ENCODE results near the gene TTBK1. TPM values are rescaled to one million over a fixed set of nuclear protein-coding genes. Genes with fewer than 3 reads are reported as not detected.

Gene TTBK1
- total and polyA plus RNA-seq, 2 of the 4 experiments (the other 2 are of a cell fraction) = 0.02 TPM; not detected in 1

DNA sequence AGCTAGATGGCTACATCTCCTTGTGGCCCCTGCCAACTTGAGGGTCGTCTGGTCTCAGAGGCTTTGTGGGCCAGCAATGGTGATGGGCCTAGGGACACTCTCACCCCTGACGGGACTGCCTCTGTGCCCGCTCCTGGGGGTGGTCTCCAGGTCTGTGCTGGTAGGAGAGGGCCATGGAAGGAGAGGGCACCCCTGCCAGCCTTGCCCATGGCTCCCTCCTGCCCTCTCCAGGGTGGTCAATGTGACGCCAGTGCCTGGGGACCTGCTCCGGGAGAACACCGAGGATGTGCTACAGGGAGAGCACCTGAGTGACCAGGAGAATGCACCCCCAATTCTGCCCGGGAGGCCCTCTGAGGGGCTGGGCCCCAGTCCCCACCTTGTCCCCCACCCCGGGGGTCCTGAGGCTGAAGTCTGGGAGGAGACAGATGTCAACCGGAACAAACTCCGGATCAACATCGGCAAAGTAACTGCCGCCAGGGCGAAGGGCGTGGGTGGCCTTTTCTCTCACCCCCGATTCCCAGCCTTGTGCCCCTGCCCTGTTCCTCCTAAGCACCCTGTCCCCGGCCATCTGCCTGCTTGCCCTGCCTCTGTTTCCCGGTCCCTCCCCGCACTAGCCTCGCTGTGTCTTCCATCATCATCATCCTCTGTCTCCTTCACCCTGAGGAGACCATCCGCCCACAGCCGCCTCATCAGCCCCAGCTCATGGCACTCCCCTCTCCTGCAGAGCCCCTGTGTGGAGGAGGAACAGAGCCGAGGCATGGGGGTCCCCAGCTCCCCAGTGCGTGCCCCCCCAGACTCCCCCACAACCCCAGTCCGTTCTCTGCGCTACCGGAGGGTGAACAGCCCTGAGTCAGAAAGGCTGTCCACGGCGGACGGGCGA is 15.8 kb downstream of the TTBK1 start:
- Histone ChIP-seq H3K27me3 (ENCODE audit: control insufficient read depth, insufficient read depth, low read length) (peaks cover 36% of the 10 kb centered on the region), H3K36me3 (ENCODE audit: control insufficient read depth, insufficient read depth, low read length) (no peaks in the 10 kb centered on the region), H3K27ac (ENCODE audit: insufficient read depth, low read length) (no peak overlapping the region), H4K8ac (ENCODE audit: low read depth in 2 of 2, low read length in 2 of 2) (no peak overlapping the region), H2BK120ac (ENCODE audit: low read depth, low read length) (no peak overlapping the region), H2AFZ (replicated peaks; ENCODE audit: low read length, poor library complexity) (no peak overlapping the region), H2AK5ac (ENCODE audit: low read depth, low read length) (no peak overlapping the region), H3K9ac (ENCODE audit: low read depth, low read length) (no peak overlapping the region), H3K9me1 (ENCODE audit: insufficient read depth, low read length) (no peaks in the 10 kb centered on the region), H3K18ac (ENCODE audit: low read depth, low read length) (no peak overlapping the region), H3K14ac (replicated peaks; ENCODE audit: low read depth, low read length) (no peak overlapping the region), H3K79me1 (ENCODE audit: low read depth in 1 of 2, low read length in 2 of 2) (no peaks in the 10 kb centered on the region), H3K4ac (ENCODE audit: low read depth, low read length) (no peak overlapping the region), H3K4me2 (ENCODE audit: low read depth, low read length) (no peak overlapping the region), H4K20me1 (ENCODE audit: insufficient read depth, low read length) (no peaks in the 10 kb centered on the region), H3K4me1 (ENCODE audit: control insufficient read depth, insufficient read depth, low read length) (no peaks in the 10 kb centered on the region), H3K4me3 (ENCODE audit: insufficient read depth, low read depth, low read length) (no peak overlapping the region), H3K9me3 (ENCODE audit: control insufficient read depth, insufficient read depth, low read length) (no peaks in the 10 kb centered on the region), H3K23ac (ENCODE audit: low read depth, low read length) (no peak overlapping the region), H3K56ac (ENCODE audit: extremely low read depth, insufficient read depth, low read length) (no peak overlapping the region), H2AK9ac (replicated peaks; ENCODE audit: low read depth, low read length, poor library complexity) (peak overlapping the region; percentile 37), H4K5ac (ENCODE audit: low read depth, low read length) (no peak overlapping the region), H2BK20ac (ENCODE audit: low read depth, low read length) (no peak overlapping the region), H2BK15ac (ENCODE audit: low read depth, low read length) (no peak overlapping the region), H4K91ac (ENCODE audit: insufficient read depth, low read depth, low read length) (no peak overlapping the region), H2BK5ac (ENCODE audit: low read depth, low read length, poor library complexity, severe bottlenecking) (no peak overlapping the region)
- POLR2A ChIA-PET (ENCODE audit: unreplicated experiment) = no interaction called here
- in situ Hi-C loops (cut with MboI; ENCODE audit: low sequenced_read_pairs) = loop anchor here (5.0 kb wide), 1 partner anchor 233 kb away; no protein-coding TSS in a partner anchor
- no TSS peak for BruUV-seq (replicated peaks)
- CTCF ChIA-PET = no interaction called here
- WGBS, 2 experiments (ENCODE audit: extremely low coverage in 2 of 2, insufficient read length in 1 of 2) = 90% methylated on average over 11 of the region's 30 CpGs; no CpG with 5 or more reads in 1 of the 2 experiments
- ATAC-seq (ENCODE audit: low read depth) (no peak), DNase-seq (no peak)
- dilution Hi-C loops (cut with HindIII; ENCODE audit: low sequenced_read_pairs, unreplicated experiment) = no loop called here
- intact Hi-C loops (cut with micrococcal nuclease) = no loop called here
- TF ChIP-seq BHLHE40 (IDR thresholded peaks at IDR 0.05; ENCODE audit: low read depth, low read length) = no peak
- TF ChIP-seq, protein P1, sequence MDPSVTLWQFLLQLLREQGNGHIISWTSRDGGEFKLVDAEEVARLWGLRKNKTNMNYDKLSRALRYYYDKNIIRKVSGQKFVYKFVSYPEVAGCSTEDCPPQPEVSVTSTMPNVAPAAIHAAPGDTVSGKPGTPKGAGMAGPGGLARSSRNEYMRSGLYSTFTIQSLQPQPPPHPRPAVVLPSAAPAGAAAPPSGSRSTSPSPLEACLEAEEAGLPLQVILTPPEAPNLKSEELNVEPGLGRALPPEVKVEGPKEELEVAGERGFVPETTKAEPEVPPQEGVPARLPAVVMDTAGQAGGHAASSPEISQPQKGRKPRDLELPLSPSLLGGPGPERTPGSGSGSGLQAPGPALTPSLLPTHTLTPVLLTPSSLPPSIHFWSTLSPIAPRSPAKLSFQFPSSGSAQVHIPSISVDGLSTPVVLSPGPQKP (IDR thresholded peaks at IDR 0.05; ENCODE audit: borderline replicate concordance, low read depth, low read length) = no peak
- TF ChIP-seq, protein P2, sequence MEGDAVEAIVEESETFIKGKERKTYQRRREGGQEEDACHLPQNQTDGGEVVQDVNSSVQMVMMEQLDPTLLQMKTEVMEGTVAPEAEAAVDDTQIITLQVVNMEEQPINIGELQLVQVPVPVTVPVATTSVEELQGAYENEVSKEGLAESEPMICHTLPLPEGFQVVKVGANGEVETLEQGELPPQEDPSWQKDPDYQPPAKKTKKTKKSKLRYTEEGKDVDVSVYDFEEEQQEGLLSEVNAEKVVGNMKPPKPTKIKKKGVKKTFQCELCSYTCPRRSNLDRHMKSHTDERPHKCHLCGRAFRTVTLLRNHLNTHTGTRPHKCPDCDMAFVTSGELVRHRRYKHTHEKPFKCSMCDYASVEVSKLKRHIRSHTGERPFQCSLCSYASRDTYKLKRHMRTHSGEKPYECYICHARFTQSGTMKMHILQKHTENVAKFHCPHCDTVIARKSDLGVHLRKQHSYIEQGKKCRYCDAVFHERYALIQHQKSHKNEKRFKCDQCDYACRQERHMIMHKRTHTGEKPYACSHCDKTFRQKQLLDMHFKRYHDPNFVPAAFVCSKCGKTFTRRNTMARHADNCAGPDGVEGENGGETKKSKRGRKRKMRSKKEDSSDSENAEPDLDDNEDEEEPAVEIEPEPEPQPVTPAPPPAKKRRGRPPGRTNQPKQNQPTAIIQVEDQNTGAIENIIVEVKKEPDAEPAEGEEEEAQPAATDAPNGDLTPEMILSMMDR (conservative IDR thresholded peaks at IDR 0.05; ENCODE audit: low read depth, low read length) = no peak
- TF ChIP-seq RCOR1 (IDR thresholded peaks at IDR 0.05; ENCODE audit: insufficient replicate concordance, low read length) = no peak
- no peak for TF ChIP-seq MAZ (IDR thresholded peaks at IDR 0.05; ENCODE audit: borderline replicate concordance, low read depth, low read length)
- TF ChIP-seq RFX5 (IDR thresholded peaks at IDR 0.05; ENCODE audit: low read depth, low read length) = no peak
- TF ChIP-seq CEBPB (IDR thresholded peaks at IDR 0.05; ENCODE audit: low read depth, low read length) = no peak
- no peak for TF ChIP-seq CHD1 (IDR thresholded peaks at IDR 0.05; ENCODE audit: low read depth, low read length)
- TF ChIP-seq MAFK (IDR thresholded peaks at IDR 0.05; ENCODE audit: low read depth, low read length) = no peak
- no peak for TF ChIP-seq USF2 (IDR thresholded peaks at IDR 0.05; ENCODE audit: low read depth, low read length)
- TF ChIP-seq POLR2A (IDR thresholded peaks at IDR 0.05; ENCODE audit: low read depth, low read length) = no peak
- no peak for TF ChIP-seq MXI1 (IDR thresholded peaks at IDR 0.05; ENCODE audit: borderline replicate concordance, low read depth, low read length)
- TF ChIP-seq FOS (IDR thresholded peaks at IDR 0.05; ENCODE audit: low read depth, low read length) = no peak
- no peak for TF ChIP-seq SMC3 (IDR thresholded peaks at IDR 0.05; ENCODE audit: low read depth, low read length)
- TF ChIP-seq NFE2L2 (IDR thresholded peaks at IDR 0.05; ENCODE audit: low read depth, low read length) = no peak
